T-helper 1 cell treated with Interleukin-12 subunit alpha and Interleukin-12 subunit beta and Interleukin-4 antibody, amounts not matched to agents 30 μg/mL and 1 μg/mL, for 36 hours (primary cell): ENCODE data around the gene ESYT2.
"Not testable (repeated sequence)": the region's sequence is repeated elsewhere in the genome, so short reads cannot be mapped to it uniquely, and the experiment has no call there.

Experiments
- H3K27ac Mint-ChIP-seq: one replicate; pipeline ENCODE4 v1.8.0; 2021; ENCODE audit warnings: mild to moderate bottlenecking, mixed read lengths
- H3K27me3 Mint-ChIP-seq: one replicate; pipeline ENCODE4 v1.8.0; 2021; ENCODE audit warnings: low read depth, mixed read lengths
- H3K36me3 Mint-ChIP-seq: one replicate; pipeline ENCODE4 v1.8.0; 2021; ENCODE audit warnings: low read depth, mixed read lengths
- H3K4me1 Mint-ChIP-seq: one replicate; pipeline ENCODE4 v1.8.0; 2021; ENCODE audit warnings: low read depth, mixed read lengths
- H3K4me3 Mint-ChIP-seq: one replicate; pipeline ENCODE4 v1.8.0; 2021; ENCODE audit warnings: mild to moderate bottlenecking, moderate library complexity, mixed read lengths
- H3K9me3 Mint-ChIP-seq: one replicate; pipeline ENCODE4 v1.8.0; 2021; ENCODE audit warnings: mixed read lengths

ESYT2 gene

DNA sequence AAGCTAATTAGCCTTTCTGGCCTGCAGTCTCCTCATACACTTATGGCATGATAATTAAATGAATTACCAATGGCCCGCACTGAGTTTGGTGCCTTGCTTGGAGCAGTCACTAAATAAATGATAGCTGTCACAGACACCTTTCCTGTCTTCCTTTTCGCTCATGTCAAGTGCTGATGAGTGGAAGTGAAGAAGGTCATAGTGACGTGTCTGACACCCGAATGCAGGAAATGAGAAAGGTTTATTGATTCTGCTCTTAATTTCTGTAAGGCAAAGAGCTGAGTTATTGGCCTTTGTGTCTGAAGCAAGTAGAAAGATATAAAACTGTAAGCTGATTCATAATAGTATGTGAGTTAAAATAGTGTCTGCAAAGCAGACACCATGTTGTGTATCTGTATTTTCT lies 13.2 kb upstream of the ESYT2 start:
- peaks cover 7% of the 10 kb centered on the region for H3K27me3 Mint-ChIP-seq
- peaks cover 24% of the 10 kb centered on the region for H3K4me1 Mint-ChIP-seq
- H3K36me3 Mint-ChIP-seq = peaks cover 5% of the 10 kb centered on the region
- no peak overlapping the region for H3K4me3 Mint-ChIP-seq
- H3K27ac Mint-ChIP-seq = peak overlapping the region; percentile 43
- no peaks in the 10 kb centered on the region for H3K9me3 Mint-ChIP-seq

DNA sequence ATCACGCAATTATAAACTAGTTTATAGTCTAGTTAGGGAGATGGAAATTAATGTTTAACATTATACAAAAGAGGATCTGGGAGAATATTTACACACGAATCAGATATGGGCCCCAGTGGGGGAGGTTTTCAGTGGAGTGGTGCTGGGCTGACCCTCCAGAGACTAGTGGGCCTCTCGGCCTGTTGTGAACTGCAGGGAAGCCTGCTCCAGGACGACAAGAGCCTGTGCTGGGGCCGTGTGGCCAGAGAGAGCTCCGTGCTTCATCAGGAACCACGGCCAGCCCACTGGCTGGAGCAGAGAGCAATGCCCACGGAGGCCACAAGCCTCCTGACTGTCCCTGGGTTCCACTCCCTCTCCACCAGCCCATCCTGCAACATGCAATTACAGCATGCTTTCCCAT lies 11.3 kb upstream of the ESYT2 start:
- H3K27ac Mint-ChIP-seq = no peak overlapping the region
- H3K4me1 Mint-ChIP-seq = peaks cover 17% of the 10 kb centered on the region
- peaks cover 4% of the 10 kb centered on the region for H3K36me3 Mint-ChIP-seq
- H3K27me3 Mint-ChIP-seq = peaks cover 7% of the 10 kb centered on the region
- no peaks in the 10 kb centered on the region for H3K9me3 Mint-ChIP-seq
- H3K4me3 Mint-ChIP-seq = no peak overlapping the region

DNA sequence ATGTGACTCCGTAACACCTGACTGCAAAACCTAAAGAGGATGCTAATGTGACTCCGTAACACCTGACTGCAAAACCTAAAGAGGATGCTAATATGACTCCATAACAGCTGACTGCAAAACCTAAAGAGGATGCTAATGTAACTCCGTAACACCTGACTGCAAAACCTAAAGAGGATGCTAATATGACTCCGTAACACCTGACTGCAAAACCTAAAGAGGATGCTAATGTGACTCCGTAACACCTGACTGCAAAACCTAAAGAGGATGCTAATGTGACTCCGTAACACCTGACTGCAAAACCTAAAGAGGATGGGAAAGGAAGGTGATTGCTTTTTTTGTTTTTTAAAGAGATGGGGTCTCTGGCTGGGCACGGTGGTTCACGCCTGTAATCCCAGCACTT lies 9.9 kb upstream of the ESYT2 start:
- H3K9me3 Mint-ChIP-seq, H3K27ac Mint-ChIP-seq, H3K27me3 Mint-ChIP-seq, H3K4me3 Mint-ChIP-seq, H3K36me3 Mint-ChIP-seq: not testable (repeated sequence)
- H3K4me1 Mint-ChIP-seq = peaks cover 13% of the 10 kb centered on the region

DNA sequence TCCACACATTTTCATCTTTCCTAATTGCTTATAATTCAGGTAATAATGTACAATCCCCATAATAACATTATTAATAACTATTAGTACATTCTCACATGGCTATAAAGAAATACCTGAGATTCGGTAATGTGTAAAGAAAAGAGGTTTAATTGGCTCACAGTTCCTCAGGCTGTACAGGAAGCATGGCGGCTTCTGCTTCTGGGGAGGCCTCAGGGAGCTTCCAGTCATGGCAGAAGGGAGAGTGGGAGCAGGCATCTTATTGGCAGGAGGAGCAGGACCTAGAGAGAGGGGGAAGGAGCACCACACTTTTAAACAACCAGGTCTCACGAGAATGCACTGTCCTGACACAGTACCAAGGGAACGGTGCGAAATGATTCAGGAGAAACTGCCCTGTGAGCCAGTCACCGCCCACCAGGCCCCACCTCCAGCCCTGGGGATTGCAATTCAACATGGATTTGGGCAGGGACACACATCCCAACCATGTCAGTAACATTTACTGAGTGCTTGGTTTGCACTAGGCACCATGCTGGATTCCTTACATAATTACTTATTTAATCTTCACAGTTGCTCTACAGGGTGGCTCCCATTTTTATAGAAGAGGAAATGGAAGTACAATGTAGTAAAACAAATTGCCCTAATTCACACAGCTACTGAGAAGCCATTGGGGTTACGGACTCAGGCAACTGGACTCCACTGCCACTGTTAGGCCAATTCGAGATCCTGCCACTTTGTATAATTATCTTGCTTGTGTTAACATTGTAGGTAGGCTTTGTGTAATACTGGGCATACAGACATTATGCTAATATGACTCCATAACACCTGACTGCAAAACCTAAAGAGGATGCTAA lies 8.7 kb upstream of the ESYT2 start:
- no peak overlapping the region for H3K4me3 Mint-ChIP-seq
- H3K4me1 Mint-ChIP-seq = peaks cover 10% of the 10 kb centered on the region
- H3K27me3 Mint-ChIP-seq = no peaks in the 10 kb centered on the region
- H3K27ac Mint-ChIP-seq = no peak overlapping the region
- no peaks in the 10 kb centered on the region for H3K9me3 Mint-ChIP-seq
- H3K36me3 Mint-ChIP-seq = peaks cover 2% of the 10 kb centered on the region

DNA sequence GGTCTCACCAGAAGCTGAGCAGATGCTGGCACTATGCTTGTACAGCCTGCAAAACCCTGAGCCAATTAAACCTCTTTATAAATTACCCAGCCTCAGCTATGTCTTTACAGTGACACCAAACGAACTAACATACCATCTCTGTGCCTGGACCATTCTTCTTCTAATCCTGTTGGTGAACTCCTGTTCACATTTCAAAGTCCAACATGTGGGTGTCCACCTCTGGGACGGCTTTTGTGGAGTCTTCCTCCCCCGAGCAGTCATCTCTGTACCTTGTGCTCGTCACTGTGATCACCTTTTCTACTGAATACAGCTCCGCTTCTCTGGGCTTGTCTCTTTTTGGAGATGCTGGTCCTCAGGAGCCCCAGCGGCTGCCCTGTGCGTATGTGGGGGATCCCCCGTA lies 7.4 kb upstream of the ESYT2 start:
- H3K9me3 Mint-ChIP-seq = no peaks in the 10 kb centered on the region
- peaks cover 2% of the 10 kb centered on the region for H3K36me3 Mint-ChIP-seq
- peaks cover 5% of the 10 kb centered on the region for H3K27me3 Mint-ChIP-seq
- H3K4me3 Mint-ChIP-seq = no peak overlapping the region
- peaks cover 2% of the 10 kb centered on the region for H3K4me1 Mint-ChIP-seq
- H3K27ac Mint-ChIP-seq = no peak overlapping the region

DNA sequence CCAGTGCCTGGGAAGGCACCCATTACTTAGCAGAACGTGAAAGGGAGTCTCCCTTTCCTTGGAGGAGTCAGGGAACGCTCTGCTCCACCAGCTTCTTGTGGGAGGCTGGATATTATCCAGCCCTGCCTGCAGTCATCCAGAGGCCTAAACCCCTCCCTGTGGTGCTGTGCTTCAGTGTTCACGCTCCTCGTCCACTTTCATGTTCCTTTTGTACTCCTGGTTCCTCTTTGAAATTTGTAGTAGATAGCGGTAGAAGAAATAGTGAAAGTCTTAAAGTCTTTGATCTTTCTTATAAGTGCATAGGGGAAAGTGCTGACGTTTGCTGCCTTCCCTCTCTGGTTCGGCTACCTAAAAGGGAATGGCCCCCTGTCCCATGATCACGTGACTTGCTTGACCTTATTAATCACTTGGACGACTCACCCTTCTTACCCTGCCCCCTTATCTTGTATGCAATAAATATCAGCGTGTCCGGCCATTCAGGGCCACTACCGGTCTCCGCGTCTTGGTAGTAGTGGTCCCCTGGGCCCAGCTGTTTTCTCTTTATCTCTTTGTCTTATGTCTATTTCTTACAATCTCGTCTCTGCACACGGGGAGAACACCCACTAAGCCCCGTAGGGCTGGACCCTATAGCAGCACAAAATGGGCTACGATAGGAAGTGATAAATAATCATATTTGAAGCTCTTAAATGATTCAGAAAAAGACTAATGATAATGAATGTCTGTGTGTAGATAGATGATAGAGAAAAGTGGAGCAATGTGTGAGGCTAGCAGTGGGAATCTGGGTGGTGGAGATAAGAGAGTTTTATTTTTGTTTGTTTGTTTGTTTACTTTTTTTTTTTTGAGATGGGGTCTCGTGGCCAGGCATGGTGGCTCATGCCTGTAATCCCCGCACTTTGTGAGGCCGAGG lies 5.8 kb upstream of the ESYT2 start:
- Mint-ChIP-seq H3K27me3 (peaks cover 5% of the 10 kb centered on the region), H3K27ac (no peak overlapping the region), H3K4me3 (no peak overlapping the region), H3K4me1 (peaks cover 3% of the 10 kb centered on the region), H3K9me3 (no peaks in the 10 kb centered on the region), H3K36me3 (peaks cover 2% of the 10 kb centered on the region)

DNA sequence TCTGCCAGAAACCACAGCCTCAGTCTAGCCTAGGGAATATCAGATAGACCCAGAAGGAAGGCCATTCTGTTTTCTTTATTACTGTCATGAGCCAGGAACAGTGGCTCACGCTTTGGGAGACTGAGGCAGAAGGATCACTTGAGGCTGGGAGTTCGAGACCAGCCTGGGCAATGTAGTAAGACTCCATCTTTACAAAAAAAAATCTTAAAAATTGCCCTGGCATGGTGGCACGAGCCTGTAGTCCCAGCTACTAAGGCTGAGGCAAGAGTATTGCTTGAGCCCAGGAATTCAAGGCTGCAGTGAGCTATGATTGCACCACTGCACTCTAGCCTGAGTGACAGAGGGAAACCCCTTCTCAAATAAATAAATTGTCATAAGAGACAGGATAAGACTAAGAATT lies 3.7 kb upstream of the ESYT2 start:
- Mint-ChIP-seq H3K4me3 (no peak overlapping the region), H3K4me1 (peaks cover 4% of the 10 kb centered on the region), H3K9me3 (no peaks in the 10 kb centered on the region), H3K27me3 (peaks cover 5% of the 10 kb centered on the region), H3K27ac (no peak overlapping the region), H3K36me3 (peaks cover 3% of the 10 kb centered on the region)

DNA sequence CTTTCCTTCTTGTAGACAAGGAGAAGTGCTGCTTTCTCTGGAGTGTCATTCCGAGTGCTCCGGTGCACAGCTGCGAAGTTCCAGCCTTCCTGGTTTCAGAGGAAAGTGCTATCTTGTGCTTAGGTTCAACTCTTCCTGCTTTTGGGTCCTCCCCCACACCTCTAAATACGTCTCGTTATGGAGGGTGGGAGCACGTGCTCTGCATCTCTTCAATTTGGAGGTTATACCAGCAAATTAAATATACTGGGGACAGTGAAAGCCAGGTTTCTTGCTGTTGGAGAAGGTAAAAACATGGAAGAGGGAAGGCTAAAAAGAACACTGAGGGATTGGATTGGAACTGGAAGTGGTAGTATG lies 2.4 kb upstream of the ESYT2 start:
- H3K4me3 Mint-ChIP-seq = no peak overlapping the region
- peaks cover 12% of the 10 kb centered on the region for H3K4me1 Mint-ChIP-seq
- H3K27me3 Mint-ChIP-seq = peaks cover 5% of the 10 kb centered on the region
- peak overlapping the region; percentile 2 for H3K27ac Mint-ChIP-seq
- peaks cover 7% of the 10 kb centered on the region for H3K36me3 Mint-ChIP-seq
- H3K9me3 Mint-ChIP-seq = no peaks in the 10 kb centered on the region

DNA sequence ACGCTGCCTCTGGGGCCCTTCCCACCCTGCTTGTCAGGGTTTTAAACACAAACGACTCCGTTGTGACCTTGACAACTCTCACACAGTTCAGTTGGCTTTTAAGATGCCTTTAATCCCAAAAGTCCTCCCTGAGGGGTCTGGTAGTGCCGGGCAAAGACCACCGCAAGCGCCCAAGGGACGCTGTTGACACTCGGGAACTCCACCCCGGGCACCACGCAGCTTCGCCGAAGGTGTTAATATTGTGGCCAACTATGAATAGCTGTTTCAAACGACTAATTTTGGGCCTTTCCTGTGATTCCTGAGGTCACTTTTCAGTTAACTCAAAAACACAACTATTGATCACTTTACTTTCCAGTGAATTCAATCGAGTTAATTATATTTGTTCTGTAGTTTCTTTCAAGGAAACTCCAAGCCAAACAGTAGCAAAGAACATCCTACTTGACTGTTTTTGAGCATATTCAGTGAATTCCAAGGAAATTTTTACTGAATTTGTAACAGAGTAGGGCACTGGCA lies 958 bp upstream of the ESYT2 start:
- peaks cover 18% of the 10 kb centered on the region for H3K4me1 Mint-ChIP-seq
- peak overlapping the region; percentile 72 for H3K27ac Mint-ChIP-seq
- H3K4me3 Mint-ChIP-seq = peak overlapping the region; percentile 80
- peaks cover 11% of the 10 kb centered on the region for H3K36me3 Mint-ChIP-seq
- H3K9me3 Mint-ChIP-seq = no peaks in the 10 kb centered on the region
- H3K27me3 Mint-ChIP-seq = peaks cover 5% of the 10 kb centered on the region

DNA sequence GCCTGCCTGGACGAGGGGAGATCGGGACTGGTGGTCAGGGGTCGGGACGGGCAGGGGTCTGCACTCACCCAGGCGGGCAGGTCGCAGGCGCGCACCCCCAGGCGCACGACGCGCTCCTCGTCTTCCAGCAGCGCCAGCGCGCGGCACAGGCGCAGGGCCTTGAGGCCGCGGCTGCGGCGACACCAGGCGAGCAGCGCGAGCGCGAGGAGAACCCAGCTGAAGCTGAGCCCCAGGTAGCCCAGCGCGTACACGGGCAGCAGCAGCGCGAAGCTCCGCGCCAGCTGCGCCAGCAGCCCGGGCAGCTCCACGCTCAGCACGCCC lies 328 bp downstream of the ESYT2 start:
- Mint-ChIP-seq H3K4me3 (peak overlapping the region; percentile 72), H3K36me3 (peaks cover 11% of the 10 kb centered on the region), H3K4me1 (peaks cover 28% of the 10 kb centered on the region), H3K27me3 (peaks cover 5% of the 10 kb centered on the region), H3K27ac (peak overlapping the region; percentile 61), H3K9me3 (no peaks in the 10 kb centered on the region)

DNA sequence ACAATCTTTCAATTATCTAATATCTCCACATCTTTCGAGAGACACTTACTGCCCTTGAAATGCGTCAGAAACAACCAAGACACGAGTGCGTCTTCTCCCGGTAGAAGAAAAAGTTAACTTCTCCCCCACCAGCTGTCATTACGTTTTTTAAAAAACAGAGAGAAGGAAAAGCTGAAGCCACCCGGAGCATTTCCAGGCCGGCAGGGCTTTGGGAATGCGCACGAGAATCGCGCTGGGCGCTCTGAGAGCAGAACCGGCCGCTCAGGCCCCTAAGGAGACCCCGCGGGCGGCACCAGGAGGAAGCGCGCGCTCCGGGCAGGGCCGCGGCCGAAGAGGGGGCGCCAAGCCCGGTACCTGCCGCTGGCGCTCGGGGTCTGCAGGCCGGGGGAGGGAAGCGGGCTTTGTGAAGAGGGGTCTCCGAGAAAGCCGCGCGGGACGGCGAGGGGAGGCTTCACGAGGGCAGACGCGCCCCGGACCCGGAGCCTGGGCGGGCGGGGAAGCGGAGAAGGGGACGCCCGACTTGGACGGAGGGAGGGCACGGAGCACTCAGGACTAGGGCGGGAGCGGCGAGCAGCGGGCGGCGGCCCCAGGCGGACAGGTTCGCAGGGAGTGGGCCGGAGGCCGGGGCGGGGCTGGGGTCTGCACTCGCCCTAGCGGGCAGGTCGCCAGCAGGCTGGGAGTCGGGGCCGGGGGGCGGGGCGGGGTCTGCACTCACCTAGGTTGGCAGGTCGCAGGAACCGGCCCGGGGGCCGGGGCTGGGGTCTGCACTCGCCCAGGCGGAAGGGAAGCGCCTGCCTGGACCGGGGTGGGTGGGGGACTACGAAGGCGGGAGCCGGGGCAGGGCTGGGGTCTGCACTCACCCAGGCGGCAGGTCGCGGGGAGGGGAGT lies 932 bp downstream of the ESYT2 start:
- Mint-ChIP-seq H3K4me1 (peaks cover 32% of the 10 kb centered on the region), H3K4me3 (peak overlapping the region; percentile 98), H3K9me3 (no peaks in the 10 kb centered on the region), H3K27me3 (peaks cover 5% of the 10 kb centered on the region), H3K36me3 (peaks cover 11% of the 10 kb centered on the region), H3K27ac (peak overlapping the region; percentile 97)

DNA sequence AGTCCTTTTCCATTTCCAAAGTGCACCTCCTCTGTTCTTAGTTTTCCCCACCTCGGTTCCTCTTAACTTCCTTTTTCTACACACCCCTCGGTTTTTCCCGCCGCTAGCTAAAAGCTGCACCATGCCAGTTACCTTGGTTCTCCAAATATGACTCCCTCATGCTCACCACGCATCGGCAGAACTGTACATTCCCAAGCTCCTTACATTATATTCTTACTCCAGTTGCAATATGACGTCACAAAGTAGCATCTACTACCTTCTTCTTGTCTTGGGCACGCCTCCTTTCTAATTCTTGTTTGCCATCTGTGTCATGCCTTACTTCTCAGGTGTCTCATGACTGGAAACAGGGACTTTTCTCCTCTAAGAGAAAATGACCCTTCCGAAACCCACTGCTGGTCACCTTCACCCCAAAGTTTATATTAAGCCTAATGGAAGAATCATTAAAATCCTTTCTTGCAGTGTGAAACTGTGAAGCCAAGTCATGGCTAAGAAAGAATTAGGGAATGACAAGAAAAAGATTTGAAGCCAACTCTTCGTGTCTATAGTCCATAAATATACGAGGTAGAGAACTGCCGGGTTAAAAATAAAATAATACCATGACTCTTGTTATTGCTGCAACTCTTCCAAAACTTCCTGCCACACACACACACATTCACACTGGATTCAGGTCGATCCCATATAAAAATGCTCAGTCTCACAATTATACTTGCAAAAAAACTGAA lies 1.7 kb downstream of the ESYT2 start:
- H3K27me3 Mint-ChIP-seq = peaks cover 5% of the 10 kb centered on the region
- H3K4me3 Mint-ChIP-seq = peak overlapping the region; percentile 98
- H3K36me3 Mint-ChIP-seq = peaks cover 11% of the 10 kb centered on the region
- H3K27ac Mint-ChIP-seq = peak overlapping the region; percentile 97
- no peaks in the 10 kb centered on the region for H3K9me3 Mint-ChIP-seq
- H3K4me1 Mint-ChIP-seq = peaks cover 37% of the 10 kb centered on the region

DNA sequence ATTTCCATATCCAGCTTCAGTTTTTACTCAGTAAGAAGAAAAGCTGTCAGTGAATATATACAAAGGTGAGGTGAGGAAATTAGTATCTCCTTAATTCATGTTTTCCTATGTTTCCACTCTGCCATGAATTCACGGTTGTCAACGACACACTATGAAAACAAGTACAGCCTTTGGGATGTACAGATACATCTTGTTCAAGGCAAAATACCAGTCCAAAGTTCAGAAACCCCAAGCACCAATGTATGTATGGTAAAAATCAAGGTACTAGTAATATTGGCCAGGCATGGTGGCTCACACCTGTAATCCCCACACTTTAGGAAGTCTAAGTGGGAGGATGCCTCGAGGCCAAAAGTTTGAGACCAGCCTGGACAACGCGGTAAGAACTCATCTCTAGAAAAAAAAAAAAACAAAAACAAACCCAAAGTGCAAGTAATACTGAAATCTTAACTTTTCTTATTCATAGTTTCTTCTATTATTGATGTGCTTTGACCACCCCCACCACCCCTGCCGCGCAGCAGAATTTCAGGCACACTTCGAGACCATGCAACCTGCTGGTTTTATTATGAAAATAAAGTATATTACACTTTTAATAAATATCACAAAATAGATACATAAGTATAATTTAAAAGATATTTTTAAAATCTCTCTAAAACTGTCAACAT lies 3.5 kb downstream of the ESYT2 start:
- Mint-ChIP-seq H3K27ac (peak overlapping the region; percentile 82), H3K27me3 (no peaks in the 10 kb centered on the region)

More for the DNA sequence above, 3.5 kb downstream of the ESYT2 start:
- Mint-ChIP-seq H3K36me3 (peaks cover 14% of the 10 kb centered on the region), H3K4me1 (peaks cover 49% of the 10 kb centered on the region), H3K4me3 (peak overlapping the region; percentile 33), H3K9me3 (no peaks in the 10 kb centered on the region)
